Osteoblast (primary cell): Measurements from ENCODE around the gene XRCC5. TPM values are rescaled to one million over a fixed set of nuclear protein-coding genes. Genes with fewer than 3 reads are reported as not detected.

ENCODE experiments used
- DNase-seq: peaks from one replicate; pipeline ENCODE4 v3.0.0; 2011; ENCODE audit warnings: low spot score, mixed read lengths; ENCODE audit not compliant: insufficient read length; ENCODE audit errors: missing footprints
- H2AFZ ChIP-seq: 2 replicates; pipeline ENCODE4 v1.6.0; 2011; ENCODE audit warnings: mild to moderate bottlenecking, low read length
- H3K27ac ChIP-seq: 2 replicates; pipeline ENCODE4 v1.5.1; 2011; ENCODE audit warnings: mild to moderate bottlenecking, low read depth, low read length, moderate library complexity
- H3K27me3 ChIP-seq: 2 replicates; pipeline ENCODE4 v1.6.0; 2012; ENCODE audit warnings: mild to moderate bottlenecking, control low read depth, inconsistent platforms, low read length, moderate library complexity; ENCODE audit not compliant: insufficient read depth
- H3K36me3 ChIP-seq: 2 replicates; pipeline ENCODE4 v1.5.1; 2011; ENCODE audit warnings: mild to moderate bottlenecking, low read length, control low read depth, moderate library complexity; ENCODE audit not compliant: insufficient read depth
- H3K4me1 ChIP-seq: 2 replicates; pipeline ENCODE4 v1.5.1; 2011; ENCODE audit warnings: mild to moderate bottlenecking, low read length, control low read depth, moderate library complexity; ENCODE audit not compliant: insufficient read depth
- H3K4me2 ChIP-seq: 2 replicates; pipeline ENCODE4 v1.6.0; 2011; ENCODE audit warnings: mild to moderate bottlenecking, low read length; ENCODE audit not compliant: insufficient read depth
- H3K4me3 ChIP-seq: fragments of 200-600 bp; sonication (generic); 3 replicates; pipeline ENCODE4 v1.5.1; 2012; ENCODE audit warnings: mild to moderate bottlenecking, low read length, inconsistent platforms; ENCODE audit not compliant: insufficient read depth
- H3K79me2 ChIP-seq: 2 replicates; pipeline ENCODE4 v1.6.0; 2012; ENCODE audit warnings: mild to moderate bottlenecking, low read length, control low read depth, inconsistent platforms; ENCODE audit not compliant: insufficient read depth
- H3K9me3 ChIP-seq: 2 replicates; pipeline ENCODE4 v1.5.1; 2011; ENCODE audit warnings: low read depth, low read length, control low read depth
- H4K20me1 ChIP-seq: 2 replicates; pipeline ENCODE4 v1.6.0; 2012; ENCODE audit warnings: mild to moderate bottlenecking, low read length, control low read depth; ENCODE audit not compliant: insufficient read depth
- total RNA-seq: library from RNA; depleted of rRNA; stranded (reverse); fragments of >200 nt; gene quantifications from 2 replicates; pipeline ENCODE4 v1.2.3, GENCODE V29; 2012
- TF ChIP-seq, protein P1 (sequence below): IDR thresholded peaks from 2 replicates; pipeline ENCODE4 v1.5.1; 2011; ENCODE audit warnings: mild to moderate bottlenecking, low read depth, low read length, moderate library complexity; ENCODE audit errors: extremely low read depth

XRCC5 gene
- total RNA-seq, 1 donor: 203 TPM

DNA sequence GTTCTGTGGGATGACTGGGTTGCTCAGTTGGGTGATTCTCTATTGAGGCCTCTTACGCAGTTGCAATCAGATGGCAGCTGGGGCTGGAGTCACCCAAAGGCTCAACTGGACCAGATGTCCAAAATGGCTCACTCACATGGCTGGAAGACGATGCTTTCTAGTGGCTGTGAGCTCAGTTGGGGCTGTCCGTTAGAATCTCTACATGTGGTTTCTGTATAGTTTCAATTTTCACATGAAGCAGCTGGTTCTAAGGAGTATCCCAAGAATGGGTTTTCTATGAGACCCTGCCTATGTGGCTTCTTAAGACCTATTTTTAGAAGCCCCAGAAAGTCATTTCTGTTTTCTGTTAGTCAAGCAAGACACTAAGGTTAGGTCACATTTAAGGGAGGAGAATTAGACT is 4.4 kb downstream of the XRCC5 start:
- Histone ChIP-seq H3K9me3 (no peaks in the 10 kb centered on the region), H3K4me1 (peaks cover 34% of the 10 kb centered on the region), H3K79me2 (peaks cover 83% of the 10 kb centered on the region), H3K27me3 (no peaks in the 10 kb centered on the region), H3K36me3 (peaks cover 67% of the 10 kb centered on the region), H4K20me1 (peaks cover 21% of the 10 kb centered on the region), H2AFZ (no peak overlapping the region), H3K4me2 (no peak overlapping the region), H3K4me3 (no peak overlapping the region), H3K27ac (no peak overlapping the region)
- TF ChIP-seq, protein P1, sequence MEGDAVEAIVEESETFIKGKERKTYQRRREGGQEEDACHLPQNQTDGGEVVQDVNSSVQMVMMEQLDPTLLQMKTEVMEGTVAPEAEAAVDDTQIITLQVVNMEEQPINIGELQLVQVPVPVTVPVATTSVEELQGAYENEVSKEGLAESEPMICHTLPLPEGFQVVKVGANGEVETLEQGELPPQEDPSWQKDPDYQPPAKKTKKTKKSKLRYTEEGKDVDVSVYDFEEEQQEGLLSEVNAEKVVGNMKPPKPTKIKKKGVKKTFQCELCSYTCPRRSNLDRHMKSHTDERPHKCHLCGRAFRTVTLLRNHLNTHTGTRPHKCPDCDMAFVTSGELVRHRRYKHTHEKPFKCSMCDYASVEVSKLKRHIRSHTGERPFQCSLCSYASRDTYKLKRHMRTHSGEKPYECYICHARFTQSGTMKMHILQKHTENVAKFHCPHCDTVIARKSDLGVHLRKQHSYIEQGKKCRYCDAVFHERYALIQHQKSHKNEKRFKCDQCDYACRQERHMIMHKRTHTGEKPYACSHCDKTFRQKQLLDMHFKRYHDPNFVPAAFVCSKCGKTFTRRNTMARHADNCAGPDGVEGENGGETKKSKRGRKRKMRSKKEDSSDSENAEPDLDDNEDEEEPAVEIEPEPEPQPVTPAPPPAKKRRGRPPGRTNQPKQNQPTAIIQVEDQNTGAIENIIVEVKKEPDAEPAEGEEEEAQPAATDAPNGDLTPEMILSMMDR: no peak
- DNase-seq: no peak

GRCh38 chr2:216114382-216114713 is 5.2 kb downstream of the XRCC5 start:
- peaks cover 32% of the 10 kb centered on the region for H3K4me1 ChIP-seq
- H3K79me2 ChIP-seq: peaks cover 89% of the 10 kb centered on the region
- H3K27ac ChIP-seq: no peak overlapping the region
- no peaks in the 10 kb centered on the region for H3K27me3 ChIP-seq
- TF ChIP-seq, protein P1: no peak
- H3K4me3 ChIP-seq: no peak overlapping the region
- no peak for DNase-seq
- no peak overlapping the region for H3K4me2 ChIP-seq
- H3K36me3 ChIP-seq: peaks cover 75% of the 10 kb centered on the region
- peaks cover 21% of the 10 kb centered on the region for H4K20me1 ChIP-seq
- no peaks in the 10 kb centered on the region for H3K9me3 ChIP-seq
- H2AFZ ChIP-seq: no peak overlapping the region

- peak; percentile 93 for DNase-seq
- no peaks in the 10 kb centered on the region for H3K27me3 ChIP-seq
- peaks cover 80% of the 10 kb centered on the region for H3K36me3 ChIP-seq
- H3K27ac ChIP-seq: peak overlapping the region; percentile 82
- H3K9me3 ChIP-seq: no peaks in the 10 kb centered on the region
- H3K4me2 ChIP-seq: peak overlapping the region; percentile 84
- H2AFZ ChIP-seq: peak overlapping the region; percentile 81
- H3K79me2 ChIP-seq: peaks cover 88% of the 10 kb centered on the region
- peak overlapping the region; percentile 71 for H3K4me3 ChIP-seq
- TF ChIP-seq, protein P1: peak; percentile 99
- peaks cover 31% of the 10 kb centered on the region for H3K4me1 ChIP-seq
- peaks cover 21% of the 10 kb centered on the region for H4K20me1 ChIP-seq
Observed at GRCh38 chr2:216114714-216115531, 5.8 kb downstream of the XRCC5 start.

- H3K27ac ChIP-seq: no peak overlapping the region
- H3K9me3 ChIP-seq: no peaks in the 10 kb centered on the region
- no peak overlapping the region for H3K4me3 ChIP-seq
- peaks cover 88% of the 10 kb centered on the region for H3K36me3 ChIP-seq
- H3K79me2 ChIP-seq: peaks cover 84% of the 10 kb centered on the region
- H4K20me1 ChIP-seq: peaks cover 15% of the 10 kb centered on the region
- no peak for DNase-seq
- no peak overlapping the region for H2AFZ ChIP-seq
- H3K27me3 ChIP-seq: no peaks in the 10 kb centered on the region
- H3K4me1 ChIP-seq: peaks cover 19% of the 10 kb centered on the region
- H3K4me2 ChIP-seq: no peak overlapping the region
- TF ChIP-seq, protein P1: no peak
Observed at GRCh38 chr2:216116418-216116817, 7.3 kb downstream of the XRCC5 start.
